NCI-H2196 (cell line): ENCODE measurements around the gene RHOV.

Experiments
- DNase-seq: peaks from one replicate; lab custom pipeline; 2025; ENCODE audit not compliant: unreplicated experiment; lab: John Stamatoyannopoulos, UW

Gene RHOV

DNA sequence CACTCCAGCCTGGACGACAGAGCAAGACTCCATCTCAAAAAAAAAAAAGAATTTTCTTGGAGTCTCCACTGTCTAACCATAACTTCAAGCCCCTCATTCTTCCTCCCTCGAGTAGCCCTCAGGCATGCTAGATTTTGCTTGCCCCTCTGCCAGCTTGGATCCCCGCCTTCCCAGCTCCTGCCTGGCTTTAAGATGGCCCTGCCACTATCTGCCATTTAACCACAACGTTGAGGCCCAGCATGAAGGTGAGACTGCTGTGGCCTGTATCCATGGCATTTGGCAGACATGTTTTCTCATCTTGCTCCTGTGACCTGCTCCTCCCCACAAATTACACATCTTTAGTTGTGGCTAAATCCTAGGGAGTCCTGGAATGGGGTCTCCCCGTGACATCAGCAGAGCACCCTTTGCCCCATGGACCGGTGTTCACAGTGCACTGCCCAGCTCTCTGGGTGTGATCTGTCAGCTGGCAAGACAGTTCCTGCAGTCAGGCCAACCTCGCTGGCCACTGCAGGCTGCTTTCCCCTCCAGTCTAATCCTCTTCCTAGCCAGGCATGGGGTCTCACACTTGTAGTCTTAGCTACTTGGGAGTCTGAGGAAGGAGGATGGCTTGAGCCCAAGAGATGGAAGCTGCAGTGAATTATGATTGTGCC is 30.6 kb upstream of the RHOV start:
- no peak for DNase-seq

- no peak for DNase-seq
Observed at GRCh38 chr15:40902605-40903561, 28.8 kb upstream of the RHOV start.

DNA sequence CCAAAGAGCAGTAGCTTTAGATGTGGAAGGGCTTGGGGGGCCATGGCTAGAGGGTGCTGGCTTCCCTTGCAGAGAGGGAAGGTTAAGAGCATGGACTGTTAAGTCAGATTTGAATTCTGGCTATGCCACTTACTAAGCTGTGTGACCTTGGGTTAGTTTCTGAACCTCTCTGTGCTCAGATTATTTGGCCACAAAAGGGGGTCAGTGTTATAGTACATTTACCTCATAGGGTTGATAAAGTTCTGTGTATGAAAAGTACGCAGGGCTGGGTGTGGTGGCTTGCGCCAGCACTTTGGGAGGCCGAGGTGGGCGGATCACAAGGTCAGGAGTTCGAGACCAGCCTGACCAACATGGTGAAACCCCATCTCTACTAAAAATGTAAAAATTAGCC is 27.0 kb upstream of the RHOV start:
- DNase-seq, result no peak

DNA sequence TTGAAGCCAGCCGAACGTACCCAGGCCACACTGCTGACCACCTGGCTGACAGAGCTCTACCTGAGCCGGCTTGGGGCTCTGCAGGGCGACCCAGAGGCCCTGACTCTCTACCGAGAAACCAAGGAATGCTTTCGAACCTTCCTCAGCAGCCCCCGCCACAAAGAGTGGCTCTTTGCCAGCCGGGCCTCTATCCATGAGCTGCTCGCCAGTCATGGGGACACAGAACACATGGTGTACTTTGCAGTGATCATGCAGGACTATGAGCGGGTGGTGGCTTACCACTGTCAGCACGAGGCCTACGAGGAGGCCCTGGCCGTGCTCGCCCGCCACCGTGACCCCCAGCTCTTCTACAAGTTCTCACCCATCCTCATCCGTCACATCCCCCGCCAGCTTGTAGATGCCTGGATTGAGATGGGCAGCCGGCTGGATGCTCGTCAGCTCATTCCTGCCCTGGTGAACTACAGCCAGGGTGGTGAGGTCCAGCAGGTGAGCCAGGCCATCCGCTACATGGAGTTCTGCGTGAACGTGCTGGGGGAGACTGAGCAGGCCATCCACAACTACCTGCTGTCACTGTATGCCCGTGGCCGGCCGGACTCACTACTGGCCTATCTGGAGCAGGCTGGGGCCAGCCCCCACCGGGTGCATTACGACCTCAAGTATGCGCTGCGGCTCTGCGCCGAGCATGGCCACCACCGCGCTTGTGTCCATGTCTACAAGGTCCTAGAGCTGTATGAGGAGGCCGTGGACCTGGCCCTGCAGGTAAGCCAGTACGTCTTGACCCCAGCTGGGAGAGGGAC is 26.4 kb upstream of the RHOV start:
- no peak for DNase-seq

GRCh38 chr15:40899536-40900207 is 25.6 kb upstream of the RHOV start:
- DNase-seq, result no peak

DNA sequence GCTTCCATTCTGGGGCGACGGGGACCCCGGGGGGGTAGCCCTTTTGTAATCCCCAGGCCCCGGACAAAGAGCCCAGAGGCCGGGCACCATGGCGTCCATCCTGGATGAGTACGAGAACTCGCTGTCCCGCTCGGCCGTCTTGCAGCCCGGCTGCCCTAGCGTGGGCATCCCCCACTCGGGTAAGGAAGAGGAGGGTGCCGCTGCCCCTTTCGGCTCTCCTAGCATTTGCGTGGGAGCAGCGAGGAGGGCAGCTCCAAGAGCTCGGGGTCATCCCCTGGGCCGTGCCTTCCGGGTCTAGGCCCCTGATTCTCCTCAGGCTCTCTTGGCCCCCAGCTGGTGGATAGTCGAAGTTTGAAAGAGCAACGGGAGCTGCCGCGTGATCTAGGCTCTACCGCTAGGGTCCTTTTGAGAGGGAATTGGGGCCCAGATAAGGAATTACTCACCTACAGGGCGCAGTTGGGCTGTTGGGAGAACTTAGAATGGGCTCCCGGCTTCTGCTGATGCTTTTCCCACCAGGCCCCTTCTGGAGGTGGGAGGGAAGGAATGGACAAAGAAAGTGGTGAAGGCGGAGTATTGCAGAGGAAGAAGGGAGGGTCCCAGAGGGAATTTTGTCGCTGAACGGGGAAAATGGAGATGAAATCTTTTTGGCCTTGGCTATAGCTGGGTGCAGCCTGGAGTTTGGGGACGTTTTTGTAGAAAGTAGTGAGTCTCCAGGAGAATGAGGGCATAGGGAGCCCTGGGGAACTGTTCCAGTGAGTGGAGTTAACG is 20.8 kb upstream of the RHOV start:
- peak; percentile 14 for DNase-seq

DNA sequence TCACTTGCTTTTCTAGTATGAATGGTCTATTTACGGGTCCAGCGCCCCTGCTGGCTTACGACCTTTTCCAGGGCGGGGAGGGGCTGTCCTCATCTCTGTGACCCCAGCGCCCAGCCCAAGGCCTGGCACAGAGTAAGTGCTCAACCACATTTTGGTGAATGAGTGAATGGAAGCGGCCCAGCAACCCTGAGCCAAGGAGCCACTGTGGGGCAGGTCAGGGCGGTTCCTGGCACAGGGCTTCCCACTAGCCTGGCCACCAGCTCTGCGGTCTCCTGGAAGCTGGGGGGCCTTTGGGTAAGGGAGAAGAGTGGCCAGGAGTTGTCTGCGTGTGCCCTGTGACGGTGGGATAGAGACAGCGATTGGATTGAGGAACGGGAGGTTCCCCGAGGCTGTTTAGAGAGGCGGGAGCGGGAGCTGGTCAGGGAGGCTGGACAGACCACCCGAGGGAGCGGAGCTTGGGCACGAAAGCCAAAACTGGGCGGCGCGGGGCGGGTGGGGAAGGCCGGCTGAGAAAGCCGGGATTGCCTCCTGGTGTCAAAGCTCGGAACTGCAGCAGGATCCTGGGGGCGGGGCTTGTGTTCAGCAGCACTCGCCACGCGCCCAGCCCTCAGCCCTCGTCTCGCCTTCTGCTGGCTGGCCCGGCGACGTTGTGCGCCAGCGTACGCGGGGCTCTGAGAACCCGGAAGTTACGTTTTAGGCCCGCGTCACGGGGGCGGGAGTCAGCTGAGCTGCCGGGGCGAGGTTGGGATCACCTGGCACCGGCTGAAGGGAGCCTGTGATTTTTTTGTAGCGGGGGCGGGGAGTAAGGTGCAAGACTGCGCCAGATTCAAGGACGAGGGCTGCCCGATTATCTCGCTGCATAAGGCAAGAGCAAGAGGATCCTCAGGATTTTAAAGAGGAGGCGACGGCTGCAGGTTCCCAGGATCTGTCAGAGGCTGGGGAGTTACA is 20.0 kb upstream of the RHOV start, which contains the start of gene VPS18:
VPS18 (plus strand) TSS at position 718 of the 948 bp plus-strand sequence. CDS start 319 bp downstream, outside the sequence.
- peak; percentile 92 for DNase-seq

- no peak for DNase-seq
Observed at GRCh38 chr15:40893019-40893670, 19.1 kb upstream of the RHOV start.

- DNase-seq, result no peak
Observed at GRCh38 chr15:40892447-40893012, 18.5 kb upstream of the RHOV start.

- peak; percentile 52 for DNase-seq
Observed at GRCh38 chr15:40891810-40892446, 17.9 kb upstream of the RHOV start.

DNA sequence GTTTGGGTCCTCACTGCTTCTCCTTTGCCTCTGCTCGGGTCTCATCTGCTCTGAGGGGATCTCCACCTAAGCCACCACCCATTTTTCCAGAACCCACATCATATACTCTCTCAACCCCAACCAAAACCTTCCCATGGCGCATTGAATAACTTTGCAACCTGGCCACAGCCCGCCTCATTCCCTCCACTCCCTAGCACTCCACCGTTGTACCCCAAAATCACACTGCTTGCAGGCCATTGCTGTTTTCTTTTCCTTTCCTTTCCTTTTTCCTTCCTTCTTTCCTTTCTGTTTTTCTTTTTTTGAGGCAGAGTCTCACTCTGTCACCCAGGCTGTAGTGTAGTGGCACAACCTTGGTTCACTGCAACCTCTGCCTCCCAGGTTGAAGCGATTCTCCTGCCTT is 17.1 kb upstream of the RHOV start:
- DNase-seq, result no peak

- no peak for DNase-seq
Observed at GRCh38 chr15:40889112-40889511, 15.1 kb upstream of the RHOV start.

GRCh38 chr15:40886586-40886985 is 12.6 kb upstream of the RHOV start:
- no peak for DNase-seq

DNA sequence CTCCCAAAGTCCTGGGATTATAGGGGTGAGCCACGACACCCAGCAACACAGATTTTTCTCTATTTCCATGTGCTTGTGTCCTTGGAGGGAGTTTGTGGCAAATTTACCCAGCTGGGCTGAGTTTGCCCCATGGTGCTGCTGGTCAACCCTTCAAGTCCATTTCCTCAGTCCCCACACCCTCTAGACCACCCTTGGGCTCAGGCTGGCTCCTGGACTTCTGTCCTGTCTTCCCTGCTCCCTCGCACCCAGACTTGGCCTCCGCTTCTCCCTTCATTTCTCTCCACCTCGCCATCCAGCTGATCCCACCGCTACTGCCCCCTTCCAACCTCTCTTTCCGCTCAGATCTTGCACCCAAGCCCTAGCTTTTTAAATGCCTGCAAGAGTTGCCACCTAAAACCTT is 7.3 kb upstream of the RHOV start:
- no peak for DNase-seq

GRCh38 chr15:40879609-40880008 is 5.6 kb upstream of the RHOV start:
- no peak for DNase-seq

DNA sequence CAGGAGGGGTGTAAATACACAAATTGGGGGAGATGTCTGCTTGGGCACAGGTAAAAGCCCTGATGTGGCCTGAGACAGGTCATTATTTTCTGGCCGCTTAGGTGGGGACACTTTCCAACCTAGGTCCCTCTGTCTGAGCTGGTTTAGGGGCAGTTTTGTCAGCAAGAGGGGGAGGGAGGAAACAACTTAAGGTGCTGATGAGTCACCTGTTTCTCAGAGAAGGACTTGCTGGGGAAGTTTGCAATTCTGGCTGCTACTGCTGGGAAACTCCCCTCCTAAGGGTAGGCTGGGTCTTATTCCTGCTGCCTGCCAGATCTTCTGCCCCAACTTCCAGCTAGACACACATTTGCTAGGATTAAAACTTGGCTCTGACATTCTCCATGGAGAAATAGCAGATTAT is 4.8 kb upstream of the RHOV start:
- DNase-seq, result no peak

- DNase-seq, result no peak
Observed at GRCh38 chr15:40877694-40878093, 3.7 kb upstream of the RHOV start.
